Hepatocyte (in vitro differentiated cells): ENCODE measurements around the gene ZFP64. TPM values are rescaled to one million over a fixed set of nuclear protein-coding genes. Genes with fewer than 3 reads are reported as not detected.
A peak's percentile ranks its signal among the peaks of the same experiment; 100 is the strongest.

Source experiments
- DNase-seq: peaks from one replicate; pipeline ENCODE4 v3.0.0-alpha.2; 2016; ENCODE audit warnings: low spot score
- H2AFZ ChIP-seq: fragments of 200-600 bp; sonication (generic); 2 replicates; pipeline ENCODE4 v1.6.0; 2016; ENCODE audit warnings: antibody characterized with exemption, mild to moderate bottlenecking
- H3K27ac ChIP-seq: fragments of 200-600 bp; sonication (generic); 2 replicates; pipeline ENCODE4 v1.5.1; 2016; ENCODE audit warnings: mild to moderate bottlenecking
- H3K27me3 ChIP-seq: fragments of 200-600 bp; sonication (generic); 2 replicates; pipeline ENCODE4 v1.6.1; 2016
- H3K36me3 ChIP-seq: fragments of 200-600 bp; sonication (generic); replicated peaks from 2 replicates; pipeline ENCODE4 v1.5.1; 2016; ENCODE audit warnings: low read depth; ENCODE audit not compliant: insufficient read depth
- H3K4me1 ChIP-seq: fragments of 200-600 bp; sonication (generic); 2 replicates; pipeline ENCODE4 v1.5.1; 2016; ENCODE audit warnings: mild to moderate bottlenecking, moderate library complexity; ENCODE audit not compliant: insufficient read depth
- H3K4me2 ChIP-seq: fragments of 200-600 bp; sonication (generic); 2 replicates; pipeline ENCODE4 v1.6.0; 2016
- H3K4me3 ChIP-seq: fragments of 200-600 bp; sonication (generic); 2 replicates; pipeline ENCODE4 v1.5.1; 2016; ENCODE audit warnings: mild to moderate bottlenecking
- H3K79me2 ChIP-seq: fragments of 200-600 bp; sonication (generic); 2 replicates; pipeline ENCODE4 v1.6.0; 2017; ENCODE audit warnings: mild to moderate bottlenecking
- H3K9me2 ChIP-seq: fragments of 200-600 bp; sonication (generic); replicated peaks from 2 replicates; pipeline ENCODE4 v1.6.0; 2017; ENCODE audit warnings: mild to moderate bottlenecking; ENCODE audit not compliant: insufficient read depth
- H3K9me3 ChIP-seq: fragments of 200-600 bp; sonication (generic); 2 replicates; pipeline ENCODE4 v1.5.1; 2016; ENCODE audit warnings: low read depth, mild to moderate bottlenecking
- H4K20me1 ChIP-seq: fragments of 200-600 bp; sonication (generic); 2 replicates; pipeline ENCODE4 v1.6.0; 2016; ENCODE audit warnings: mild to moderate bottlenecking; ENCODE audit not compliant: insufficient read depth, poor library complexity, severe bottlenecking
- EZH2 ChIP-seq: fragments of 200-600 bp; sonication (generic); IDR thresholded peaks from 2 replicates; pipeline ENCODE4 v1.6.1; 2016; ENCODE audit warnings: antibody characterized with exemption, mild to moderate bottlenecking, borderline replicate concordance
- EZH2phosphoT487 ChIP-seq: fragments of 200-600 bp; sonication (generic); IDR thresholded peaks from one replicate; pipeline ENCODE4 v1.6.1; 2018; ENCODE audit warnings: antibody characterized with exemption, mild to moderate bottlenecking, low read depth, moderate library complexity; ENCODE audit not compliant: unreplicated experiment, severe bottlenecking
- WGBS: methylation state at CpG from one replicate; pipeline ENCODE4 v1.1.6; 2016; ENCODE audit warnings: low lambda C conversion rate; ENCODE audit errors: missing lambda C conversion rate; 5-methylcytosine and 5-hydroxymethylcytosine counted together
- polyA plus RNA-seq: library from polyadenylated mRNA; unstranded; fragments of >200 nt; fragmentation: Nextera tagmentation; extraction: Ambion mirVana; gene quantifications from 2 replicates; pipeline ENCODE4 v1.2.1, GENCODE V29; 2016
- total RNA-seq: library from RNA; depleted of rRNA; stranded (reverse); fragments of >200 nt; gene quantifications from 2 replicates; pipeline ENCODE4 v1.2.3, GENCODE V29; 2014
- TF ChIP-seq, protein P1 (sequence below): fragments of 200-600 bp; sonication (generic); IDR thresholded peaks from 2 replicates; pipeline ENCODE4 v1.5.1; 2016; ENCODE audit warnings: antibody characterized with exemption, mild to moderate bottlenecking; ENCODE audit not compliant: poor library complexity

The ZFP64 gene
- total and polyA plus RNA-seq, 2 experiments from 2014 or later: 9.3 to 10.0 TPM

DNA sequence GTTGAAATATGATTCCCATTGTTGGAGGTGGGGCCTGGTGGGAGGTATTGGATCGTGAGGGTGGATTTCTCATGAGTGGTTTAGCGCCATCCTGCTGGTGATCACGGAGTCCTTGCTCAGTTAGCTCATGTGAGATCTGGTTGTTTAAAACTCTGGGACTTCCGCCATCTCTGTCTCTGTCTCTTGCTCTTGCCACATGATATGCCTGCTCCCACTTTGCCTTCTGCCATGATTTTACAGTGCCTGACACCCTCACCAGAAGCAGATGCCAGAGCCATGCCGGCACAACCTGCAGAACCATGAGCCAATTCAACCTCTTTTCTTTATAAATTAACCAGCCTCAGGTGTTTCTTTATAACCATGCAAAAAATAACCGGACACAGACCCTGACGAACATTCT is 44.7 kb upstream of the ZFP64 start:
- TF ChIP-seq, protein P1, sequence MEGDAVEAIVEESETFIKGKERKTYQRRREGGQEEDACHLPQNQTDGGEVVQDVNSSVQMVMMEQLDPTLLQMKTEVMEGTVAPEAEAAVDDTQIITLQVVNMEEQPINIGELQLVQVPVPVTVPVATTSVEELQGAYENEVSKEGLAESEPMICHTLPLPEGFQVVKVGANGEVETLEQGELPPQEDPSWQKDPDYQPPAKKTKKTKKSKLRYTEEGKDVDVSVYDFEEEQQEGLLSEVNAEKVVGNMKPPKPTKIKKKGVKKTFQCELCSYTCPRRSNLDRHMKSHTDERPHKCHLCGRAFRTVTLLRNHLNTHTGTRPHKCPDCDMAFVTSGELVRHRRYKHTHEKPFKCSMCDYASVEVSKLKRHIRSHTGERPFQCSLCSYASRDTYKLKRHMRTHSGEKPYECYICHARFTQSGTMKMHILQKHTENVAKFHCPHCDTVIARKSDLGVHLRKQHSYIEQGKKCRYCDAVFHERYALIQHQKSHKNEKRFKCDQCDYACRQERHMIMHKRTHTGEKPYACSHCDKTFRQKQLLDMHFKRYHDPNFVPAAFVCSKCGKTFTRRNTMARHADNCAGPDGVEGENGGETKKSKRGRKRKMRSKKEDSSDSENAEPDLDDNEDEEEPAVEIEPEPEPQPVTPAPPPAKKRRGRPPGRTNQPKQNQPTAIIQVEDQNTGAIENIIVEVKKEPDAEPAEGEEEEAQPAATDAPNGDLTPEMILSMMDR: no peak
- TF ChIP-seq EZH2: no peak
- TF ChIP-seq EZH2phosphoT487: no peak
- H3K27me3 ChIP-seq: no peaks in the 10 kb centered on the region
- 95% methylated on average over 7 of the region's 7 CpGs for WGBS
- no peaks in the 10 kb centered on the region for H3K9me3 ChIP-seq
- no peaks in the 10 kb centered on the region for H4K20me1 ChIP-seq
- H3K4me1 ChIP-seq: no peaks in the 10 kb centered on the region
- no peak for DNase-seq
- no peak overlapping the region for H3K27ac ChIP-seq
- no peaks in the 10 kb centered on the region for H3K36me3 ChIP-seq
- no peaks in the 10 kb centered on the region for H3K9me2 ChIP-seq
- no peak overlapping the region for H3K4me3 ChIP-seq
- H3K4me2 ChIP-seq: no peak overlapping the region
- no peaks in the 10 kb centered on the region for H3K79me2 ChIP-seq
- no peak overlapping the region for H2AFZ ChIP-seq

DNA sequence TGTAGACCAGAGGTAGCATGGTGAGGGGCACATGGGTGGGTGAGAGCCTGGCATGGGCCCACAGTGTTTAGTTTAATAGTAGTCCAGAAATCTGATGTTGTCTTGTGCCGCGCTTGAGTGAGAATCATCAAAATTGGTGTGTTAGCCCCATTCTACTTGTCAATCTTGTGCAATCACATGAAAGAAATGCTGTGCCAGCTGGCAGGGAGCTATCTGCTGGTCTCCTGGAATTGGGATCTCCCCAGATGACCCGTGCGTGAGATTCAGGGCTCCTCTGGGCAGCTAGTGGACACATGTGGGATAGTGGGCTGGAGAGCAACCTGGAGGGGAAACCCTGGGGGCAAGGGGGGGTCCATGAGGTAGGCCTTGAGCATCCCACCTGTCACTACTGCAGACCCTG is 43.5 kb upstream of the ZFP64 start:
- Histone ChIP-seq H3K4me2 (no peak overlapping the region), H3K9me2 (no peaks in the 10 kb centered on the region), H3K4me3 (no peak overlapping the region), H3K9me3 (no peaks in the 10 kb centered on the region), H2AFZ (no peak overlapping the region), H3K36me3 (no peaks in the 10 kb centered on the region), H4K20me1 (no peaks in the 10 kb centered on the region), H3K27ac (no peak overlapping the region), H3K79me2 (no peaks in the 10 kb centered on the region), H3K27me3 (no peaks in the 10 kb centered on the region), H3K4me1 (peaks cover 9% of the 10 kb centered on the region)
- DNase-seq: no peak
- 97% methylated on average over 4 of the region's 4 CpGs for WGBS
- TF ChIP-seq, protein P1: no peak
- TF ChIP-seq EZH2phosphoT487: no peak
- no peak for TF ChIP-seq EZH2

DNA sequence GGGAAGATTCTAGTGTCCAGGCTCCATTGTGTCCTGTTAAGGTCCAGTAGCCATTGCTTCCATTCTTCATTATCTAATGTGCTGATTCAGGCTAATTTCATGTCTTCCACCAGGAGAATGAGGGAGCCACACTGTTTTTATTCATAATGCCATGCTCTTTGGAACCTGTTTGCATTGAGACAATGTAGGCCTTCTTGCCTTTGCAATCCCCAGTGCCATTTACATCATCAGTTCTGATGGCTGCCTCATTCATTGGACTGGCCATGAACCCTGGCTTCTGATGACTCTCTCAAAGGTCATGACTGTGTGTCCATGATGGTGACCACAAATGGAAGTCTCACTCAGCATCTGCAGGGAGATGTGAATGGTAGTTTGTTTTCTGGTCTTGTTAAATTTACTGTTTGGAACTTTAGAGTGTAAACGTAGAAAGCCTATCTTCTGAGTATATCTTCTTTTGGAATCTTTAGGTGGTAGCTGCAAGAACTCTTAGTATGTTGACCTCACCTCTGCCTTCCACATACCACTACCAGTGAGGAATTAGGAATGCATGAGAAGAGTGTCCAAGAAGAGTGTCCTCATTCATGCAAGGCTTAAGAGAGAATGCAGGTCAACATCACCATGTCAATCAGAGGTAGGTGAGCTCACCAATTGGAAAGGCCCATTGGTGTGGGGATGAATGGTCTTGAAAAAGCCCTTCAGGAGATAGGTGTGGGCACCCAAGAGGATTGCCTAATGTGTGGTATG is 42.9 kb upstream of the ZFP64 start:
- no peak overlapping the region for H3K4me2 ChIP-seq
- H3K9me3 ChIP-seq: no peaks in the 10 kb centered on the region
- no peaks in the 10 kb centered on the region for H3K9me2 ChIP-seq
- H3K4me1 ChIP-seq: peaks cover 9% of the 10 kb centered on the region
- DNase-seq: no peak
- 86% methylated on average over 1 of the region's 1 CpG for WGBS
- no peak overlapping the region for H2AFZ ChIP-seq
- H3K79me2 ChIP-seq: no peaks in the 10 kb centered on the region
- no peaks in the 10 kb centered on the region for H3K36me3 ChIP-seq
- H3K27ac ChIP-seq: no peak overlapping the region
- no peak overlapping the region for H3K4me3 ChIP-seq
- TF ChIP-seq, protein P1: no peak
- TF ChIP-seq EZH2phosphoT487 (no peak), EZH2 (no peak)
- no peaks in the 10 kb centered on the region for H4K20me1 ChIP-seq
- H3K27me3 ChIP-seq: no peaks in the 10 kb centered on the region

DNA sequence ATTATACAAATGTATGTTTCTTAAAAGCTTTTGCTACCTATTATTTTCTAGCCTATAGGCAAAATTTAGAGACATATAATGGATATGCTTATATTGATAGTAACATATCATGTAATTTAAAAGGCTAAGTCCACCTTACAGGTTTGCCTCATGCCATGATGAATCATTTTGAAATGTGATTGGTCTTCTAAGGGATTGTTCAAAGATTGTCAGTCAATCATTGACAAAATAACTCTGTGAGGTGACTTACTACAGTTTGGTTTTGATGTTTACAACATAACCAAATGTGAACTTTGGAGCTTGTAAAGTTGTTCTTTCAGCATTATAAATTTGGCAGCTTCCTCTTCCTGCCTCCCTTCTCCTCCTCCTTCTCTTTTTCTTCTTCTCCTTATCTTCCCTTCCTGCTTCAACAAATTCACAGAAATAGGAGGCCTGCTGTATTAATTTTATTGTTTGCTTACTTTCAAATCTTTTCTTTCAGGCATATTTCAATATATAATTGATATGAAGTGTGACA is 39.7 kb upstream of the ZFP64 start:
- Histone ChIP-seq H3K4me1 (peaks cover 12% of the 10 kb centered on the region), H3K9me3 (no peaks in the 10 kb centered on the region), H3K27me3 (no peaks in the 10 kb centered on the region), H3K9me2 (no peaks in the 10 kb centered on the region), H3K4me2 (peak overlapping the region; percentile 27), H3K79me2 (no peaks in the 10 kb centered on the region), H3K36me3 (no peaks in the 10 kb centered on the region), H2AFZ (no peak overlapping the region), H3K4me3 (no peak overlapping the region), H4K20me1 (no peaks in the 10 kb centered on the region), H3K27ac (peak overlapping the region; percentile 71)
- peak; percentile 50 for DNase-seq
- TF ChIP-seq, protein P1: no peak
- TF ChIP-seq EZH2phosphoT487: no peak
- no peak for TF ChIP-seq EZH2
